ENCODE measurements around the gene TRPV3.
"Not testable (repeated sequence)": the region's sequence is repeated elsewhere in the genome, so short reads cannot be mapped to it uniquely, and the experiment has no call there.

The TRPV3 gene

DNA sequence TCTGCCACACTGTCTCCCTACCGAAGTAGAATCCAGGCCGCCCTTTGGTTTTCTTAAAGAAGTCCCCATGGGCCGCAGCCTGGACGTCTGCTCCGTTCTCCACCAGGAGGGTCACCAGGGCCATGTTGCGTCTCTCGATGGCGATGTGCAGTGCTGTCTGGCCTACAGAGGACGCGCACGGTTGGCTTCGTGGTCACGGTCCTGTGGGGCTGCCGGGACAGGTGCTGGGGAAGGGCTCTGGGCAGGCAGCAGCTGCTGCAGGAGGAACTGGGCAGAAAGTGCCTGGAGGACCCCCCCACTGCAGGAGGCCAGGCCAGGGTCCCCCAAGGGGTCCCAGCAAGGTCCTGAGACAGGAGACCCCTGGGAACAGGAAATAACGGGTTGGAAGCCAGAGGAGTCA, 32.6 kb upstream of the TRPV3 start:
- TF ChIP-seq CTCF (IDR thresholded peaks at IDR 0.05; ENCODE audit: control extremely low read depth, extremely low read depth, low read depth, missing control alignments), result no peak
- DNase-seq (ENCODE audit: extremely low spot score), result no peak
- CTCF ChIA-PET, result interaction anchor here (6.0 kb wide), 1 partner anchor 12 kb away, joined by 37 read pairs; no protein-coding TSS in a partner anchor
- POLR2A ChIA-PET, result no interaction called here

DNA sequence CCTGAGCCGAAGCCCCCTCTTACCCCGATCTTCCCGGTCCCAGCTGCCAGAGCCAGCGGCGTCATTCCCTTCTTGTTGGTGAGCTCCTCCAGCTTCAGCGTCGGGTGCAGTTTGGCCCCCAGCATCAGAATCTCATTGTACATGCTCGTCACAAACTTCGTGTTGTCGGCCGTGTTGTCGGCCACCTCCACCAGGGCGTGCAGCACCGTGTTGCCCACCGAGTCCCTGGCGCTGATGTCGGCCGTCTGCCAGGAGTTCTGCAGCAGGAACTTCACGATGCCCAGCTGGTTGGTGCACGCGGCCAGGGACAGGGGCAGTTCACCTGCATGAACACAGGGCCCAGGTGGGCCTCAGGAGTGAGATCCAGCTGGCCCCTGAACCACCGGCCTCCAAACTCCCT, 32.2 kb upstream of the TRPV3 start:
- no peak for DNase-seq (ENCODE audit: extremely low spot score)
- ChIA-PET POLR2A (no interaction called here), CTCF (interaction anchor here (6.0 kb wide), 1 partner anchor 13 kb away, joined by 37 read pairs; no protein-coding TSS in a partner anchor)
- TF ChIP-seq CTCF (IDR thresholded peaks at IDR 0.05; ENCODE audit: control extremely low read depth, extremely low read depth, low read depth, missing control alignments), result no peak

DNA sequence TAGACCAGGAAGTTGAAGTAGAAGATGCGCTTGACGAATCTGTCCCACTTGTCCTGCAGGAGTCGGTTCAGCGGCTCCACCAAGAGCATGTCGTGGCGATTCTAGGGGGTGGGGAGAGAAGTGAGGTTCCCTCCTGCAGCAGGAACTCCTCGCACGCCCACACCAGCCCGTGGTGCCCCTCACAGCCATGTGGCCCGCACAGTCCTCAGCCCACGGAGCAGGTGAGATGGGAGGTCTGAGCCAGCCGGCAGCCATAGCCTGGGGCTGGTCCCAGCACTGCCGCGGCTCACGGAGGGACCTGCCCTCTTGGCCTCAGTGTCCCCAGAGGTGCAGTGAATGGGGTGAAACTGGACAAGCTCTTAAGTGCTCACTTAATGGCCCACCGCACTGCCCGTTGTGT, 28.2 kb upstream of the TRPV3 start:
- ChIA-PET POLR2A (no interaction called here), CTCF (interaction anchor here (1.3 kb wide), 1 partner anchor 17 kb away, joined by 3 read pairs; no protein-coding TSS in a partner anchor)
- no peak for TF ChIP-seq CTCF (IDR thresholded peaks at IDR 0.05; ENCODE audit: control extremely low read depth, extremely low read depth, low read depth, missing control alignments)
- DNase-seq (ENCODE audit: extremely low spot score), result no peak

- no peak for DNase-seq (ENCODE audit: extremely low spot score)
- no peak for TF ChIP-seq CTCF (IDR thresholded peaks at IDR 0.05; ENCODE audit: control extremely low read depth, extremely low read depth, low read depth, missing control alignments)
- CTCF ChIA-PET, result no interaction called here
- POLR2A ChIA-PET, result no interaction called here
Observed at GRCh38 chr17:3583456-3583855, 25.8 kb upstream of the TRPV3 start.

DNA sequence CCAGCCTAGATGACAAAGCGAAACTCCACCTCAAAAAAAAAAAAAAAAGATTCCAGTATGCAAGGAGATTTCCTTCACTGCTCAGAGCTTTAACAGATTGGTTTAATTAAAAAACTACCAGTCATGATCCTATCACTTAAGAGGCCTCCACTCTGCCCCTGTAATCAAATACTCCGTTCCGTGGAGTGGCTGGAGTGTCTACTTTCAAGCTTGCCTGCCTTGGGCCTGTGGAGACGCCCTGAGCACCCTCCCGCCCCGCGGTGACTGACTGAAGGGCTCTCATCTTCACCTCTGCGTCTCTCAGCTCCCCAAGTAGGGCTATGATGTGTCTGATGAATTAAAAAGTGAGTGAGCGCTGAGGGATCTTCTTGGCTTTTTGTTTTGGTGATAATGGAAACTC, 25.3 kb upstream of the TRPV3 start:
- ChIA-PET CTCF (no interaction called here), POLR2A (no interaction called here)
- no peak for DNase-seq (ENCODE audit: extremely low spot score)
- TF ChIP-seq CTCF (IDR thresholded peaks at IDR 0.05; ENCODE audit: control extremely low read depth, extremely low read depth, low read depth, missing control alignments), result no peak

DNA sequence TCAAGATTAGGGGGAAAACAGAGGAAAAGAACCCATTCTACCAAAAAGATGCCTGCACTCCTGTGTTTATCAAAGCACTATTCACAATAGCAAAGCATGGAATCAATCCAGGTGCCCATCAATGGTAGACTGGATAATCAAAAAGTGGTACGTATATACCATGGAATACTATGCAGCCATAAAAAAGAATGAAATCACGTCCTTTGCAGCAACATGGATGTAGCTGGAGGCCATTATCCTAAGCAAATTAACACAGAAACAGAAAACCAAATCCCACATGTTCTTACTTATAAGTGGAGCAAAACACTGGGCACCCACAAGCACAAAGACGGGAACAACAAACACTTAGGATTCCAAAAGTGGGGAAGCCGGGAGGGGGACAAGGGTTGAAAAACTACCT, 21.1 kb upstream of the TRPV3 start:
- CTCF ChIA-PET, result interaction anchor here (1.8 kb wide), 1 partner anchor 24 kb away, joined by 5 read pairs; no protein-coding TSS in a partner anchor

DNA sequence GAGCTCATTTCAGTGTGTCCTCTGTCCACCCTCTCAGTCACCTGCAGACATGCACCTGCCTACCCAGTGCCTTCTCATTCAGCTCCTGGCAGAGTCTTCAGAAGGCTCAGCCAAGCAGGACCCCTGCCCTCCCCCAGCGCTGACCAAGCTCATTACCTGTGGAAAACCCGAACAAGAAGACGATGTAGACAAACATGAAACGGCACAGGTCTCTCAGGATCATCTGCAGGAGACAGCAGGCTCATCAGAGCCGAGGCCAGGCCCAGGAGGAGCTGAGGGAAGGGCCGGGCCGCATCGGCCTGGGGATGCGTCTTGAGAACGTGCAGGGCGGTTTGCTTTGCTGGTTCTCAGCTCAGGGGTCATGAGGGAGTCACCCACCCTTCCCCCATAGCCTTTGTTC, 19.4 kb upstream of the TRPV3 start:
- CTCF ChIA-PET, result interaction anchor here (0.8 to 1.4 kb wide), 3 partner anchors 10 to 26 kb away, joined by 3 to 4 read pairs (median 3); no protein-coding TSS in a partner anchor
- POLR2A ChIA-PET, result no interaction called here

More for the DNA sequence above, 21.1 kb upstream of the TRPV3 start:
- DNase-seq (ENCODE audit: extremely low spot score); POLR2A ChIA-PET: not testable (repeated sequence)

More for the DNA sequence above, 19.4 kb upstream of the TRPV3 start:
- no peak for DNase-seq (ENCODE audit: extremely low spot score)
- TF ChIP-seq CTCF (IDR thresholded peaks at IDR 0.05; ENCODE audit: control extremely low read depth, extremely low read depth, low read depth, missing control alignments), result no peak

Measured in GM10248 (cell line).